Activated naive CD8-positive, alpha-beta T cell treated with anti-CD3 and anti-CD28 coated beads, Interleukin-2, amount 50 U/mL, for 16 hours (primary cell): Measurements from ENCODE around the gene ARHGAP22.
"Not testable (repeated sequence)": the region's sequence is repeated elsewhere in the genome, so short reads cannot be mapped to it uniquely, and the experiment has no call there.

Experiments used
- DNase-seq: peaks from one replicate; pipeline ENCODE4 v3.0.0-alpha.2; 2020; ENCODE audit warnings: low read depth, low spot score

Gene ARHGAP22

DNA sequence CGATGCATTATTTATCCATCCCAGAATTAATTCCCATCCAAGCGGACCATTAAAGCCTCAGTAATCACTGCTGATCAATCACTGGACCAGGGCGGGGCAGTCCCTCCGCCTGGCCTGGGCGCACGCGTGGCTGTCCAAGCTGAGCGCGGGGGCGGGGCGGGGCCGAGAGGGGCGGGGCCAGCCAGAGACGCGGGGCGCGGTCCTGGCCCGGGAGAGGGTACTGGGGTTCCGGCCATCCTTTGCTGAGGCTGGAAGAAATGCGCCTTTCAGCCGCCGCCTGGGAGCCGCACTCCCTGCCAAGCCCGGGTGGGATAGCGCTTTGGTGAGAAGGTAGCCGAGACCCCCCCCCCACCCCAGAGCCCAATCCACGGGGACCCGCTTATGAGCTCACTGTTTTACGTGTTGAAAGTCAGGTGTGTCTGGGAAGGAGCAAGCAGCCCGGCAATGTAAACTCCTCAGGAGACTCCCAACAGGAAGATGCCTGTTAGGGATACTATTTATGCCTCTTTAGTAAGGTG, at the start of gene ARHGAP22:
TSS of gene ARHGAP22 (minus strand) at position 83 of the 518 bp plus-strand sequence. CDS start 277 bp downstream, outside the sequence.
- DNase-seq, result no peak

DNA sequence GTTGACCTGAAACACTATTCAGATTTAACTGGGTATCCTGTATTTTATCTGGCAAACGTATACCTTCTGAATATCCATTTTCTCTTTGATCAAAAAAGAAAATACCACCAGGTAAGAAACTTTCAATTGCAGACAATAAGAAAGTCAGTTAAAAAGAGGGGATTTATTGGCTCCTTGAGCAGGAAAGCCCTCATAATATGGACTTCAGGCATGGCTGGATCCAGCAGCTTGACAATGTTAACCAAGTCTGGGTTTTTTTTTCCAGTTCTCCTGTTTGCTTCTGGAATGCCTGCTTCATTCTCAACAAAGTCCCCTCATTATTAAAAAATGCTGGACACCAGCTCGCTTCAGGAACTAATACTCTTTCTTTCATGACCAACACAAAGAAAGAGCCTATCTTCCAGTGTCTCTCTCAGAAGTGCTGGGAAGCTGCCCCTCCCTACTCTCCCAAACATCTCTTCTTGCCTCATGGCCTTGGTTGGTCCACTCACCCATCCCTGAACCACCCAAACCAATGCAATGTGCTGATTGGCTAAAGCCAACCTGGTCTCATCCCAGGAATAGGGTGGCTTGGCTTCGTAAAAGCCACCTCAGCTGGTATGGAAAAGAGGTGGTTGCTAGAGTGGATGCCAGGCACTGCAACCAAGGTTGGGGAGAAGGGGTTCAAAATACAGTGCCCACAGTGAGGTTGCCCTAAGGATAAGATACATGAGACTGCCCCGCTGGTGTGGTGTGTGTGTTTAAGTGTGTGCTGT, 49.2 kb upstream of the ARHGAP22 start:
- DNase-seq, result no peak

DNA sequence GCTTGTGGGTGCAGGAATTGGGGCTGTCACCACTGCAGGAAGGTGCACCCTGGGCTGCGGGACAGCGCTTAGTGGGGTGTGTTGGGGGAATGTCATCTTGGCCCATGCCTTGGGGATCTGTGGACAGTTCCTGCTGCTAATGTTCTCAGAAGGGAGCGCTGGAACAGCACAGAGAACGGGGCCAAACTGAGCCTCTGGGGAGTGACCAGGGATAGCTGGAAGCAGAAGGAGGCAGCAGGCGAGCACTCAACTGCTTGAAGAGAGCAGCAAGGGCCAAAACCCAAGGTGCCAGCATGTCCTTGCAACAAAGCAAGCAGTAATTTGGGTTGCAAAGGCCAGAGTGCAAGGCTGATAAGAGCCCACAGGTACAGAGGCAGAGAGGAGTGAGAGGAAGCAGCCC, 48.5 kb upstream of the ARHGAP22 start:
- DNase-seq, result no peak

GRCh38 chr10:48652344-48652743, 47.5 kb upstream of the ARHGAP22 start:
- no peak for DNase-seq

GRCh38 chr10:48651839-48652238, 47.0 kb upstream of the ARHGAP22 start:
- DNase-seq, result no peak

- DNase-seq, result no peak
Observed at GRCh38 chr10:48651293-48651692, 46.4 kb upstream of the ARHGAP22 start.

DNA sequence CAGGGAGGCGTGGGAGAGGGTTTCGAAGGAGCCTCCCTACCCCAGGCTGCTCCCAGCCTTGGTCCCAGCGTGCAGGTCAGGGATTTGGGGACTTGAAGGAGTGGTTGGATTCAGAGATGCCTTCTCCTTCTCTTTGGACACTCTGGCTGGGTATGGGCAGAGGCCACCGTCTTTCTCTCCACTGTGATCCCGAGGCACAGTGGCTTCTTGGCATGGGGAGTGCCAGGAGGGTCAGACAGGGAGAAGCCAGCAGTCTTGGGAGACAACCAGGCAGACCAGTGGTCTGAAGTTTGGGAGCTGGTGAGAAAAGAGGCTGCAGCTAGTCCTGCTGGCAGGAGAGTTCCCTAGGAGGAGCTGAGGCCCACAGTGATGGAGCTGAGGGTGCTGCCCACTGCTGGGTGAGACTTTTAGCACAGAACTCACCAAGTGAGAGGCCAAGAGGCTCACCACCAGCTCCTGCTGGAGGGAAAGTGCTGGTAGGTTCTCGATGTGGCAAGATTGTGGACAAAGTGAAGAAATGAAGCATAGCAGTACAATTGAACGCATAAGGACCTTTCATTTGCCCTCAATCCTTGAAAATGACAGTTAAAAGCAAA, 44.6 kb upstream of the ARHGAP22 start:
- no peak for DNase-seq

DNA sequence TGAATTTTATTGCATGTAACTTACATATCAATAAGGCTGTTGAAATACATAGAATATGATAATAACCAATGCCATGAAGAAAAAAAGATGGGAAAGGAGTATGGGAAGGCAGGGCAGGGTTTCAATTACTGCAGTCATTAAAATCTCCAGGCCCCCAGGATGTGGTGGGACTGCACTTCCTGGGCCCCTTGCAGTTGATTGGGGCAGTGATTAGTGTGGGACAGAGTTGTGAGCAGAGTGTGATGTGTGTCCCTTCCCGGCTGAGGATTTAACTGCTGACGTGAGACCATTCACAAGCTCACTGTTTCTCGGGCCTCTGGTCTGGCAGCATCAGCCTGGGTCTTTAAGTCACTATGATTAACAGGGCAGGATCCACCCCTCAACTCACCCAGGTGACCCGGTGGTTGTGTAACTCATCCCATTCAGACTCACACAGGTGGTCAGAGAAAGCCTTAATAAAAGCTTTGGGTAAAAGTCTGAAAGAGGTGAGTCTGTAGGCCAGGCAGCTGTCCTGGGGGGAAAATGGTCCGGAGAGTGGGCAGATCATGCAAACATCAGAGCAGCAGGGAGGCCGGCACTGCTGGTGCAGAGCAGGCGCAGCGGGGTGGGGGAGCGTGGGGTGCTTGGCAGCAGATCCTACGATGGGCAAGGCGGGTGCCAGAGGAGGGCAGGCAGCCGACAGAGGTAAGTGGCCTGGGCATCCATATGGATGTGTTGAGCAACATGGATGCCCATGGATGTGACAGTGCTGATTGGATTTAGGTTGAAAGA, 43.5 kb upstream of the ARHGAP22 start:
- DNase-seq, result no peak

- not testable (repeated sequence) for DNase-seq
Observed at GRCh38 chr10:48647073-48647472, 42.2 kb upstream of the ARHGAP22 start.

- no peak for DNase-seq
Observed at GRCh38 chr10:48645600-48645999, 40.7 kb upstream of the ARHGAP22 start.

DNA sequence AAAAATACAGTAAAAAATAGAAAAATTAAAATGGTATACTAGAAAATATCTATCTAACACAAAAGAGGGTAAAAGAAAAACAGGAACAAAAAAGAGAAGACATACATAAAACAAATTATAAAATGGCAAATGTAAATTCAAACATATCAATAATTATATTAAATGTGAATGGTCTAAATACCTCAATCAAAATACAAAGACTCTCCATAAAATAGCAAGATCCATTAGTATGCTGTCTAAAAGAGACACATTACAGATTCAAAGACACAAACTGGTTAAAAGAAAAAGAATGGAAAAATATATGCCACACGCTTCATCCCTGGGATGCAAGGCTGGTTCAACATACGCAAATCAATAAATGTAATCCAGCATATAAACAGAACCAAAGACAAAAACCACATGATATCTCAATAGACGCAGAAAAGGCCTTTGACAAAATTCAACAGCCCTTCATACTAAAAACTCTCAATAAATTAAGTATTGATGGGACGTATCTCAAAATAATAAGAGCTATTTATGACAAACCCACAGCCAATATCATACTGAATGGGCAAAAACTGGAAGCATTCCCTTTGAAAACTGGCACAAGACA, 36.3 kb upstream of the ARHGAP22 start:
- DNase-seq, result not testable (repeated sequence)

GRCh38 chr10:48640326-48640725, 35.5 kb upstream of the ARHGAP22 start:
- DNase-seq, result no peak

GRCh38 chr10:48639632-48640031, 34.8 kb upstream of the ARHGAP22 start:
- DNase-seq, result no peak

DNA sequence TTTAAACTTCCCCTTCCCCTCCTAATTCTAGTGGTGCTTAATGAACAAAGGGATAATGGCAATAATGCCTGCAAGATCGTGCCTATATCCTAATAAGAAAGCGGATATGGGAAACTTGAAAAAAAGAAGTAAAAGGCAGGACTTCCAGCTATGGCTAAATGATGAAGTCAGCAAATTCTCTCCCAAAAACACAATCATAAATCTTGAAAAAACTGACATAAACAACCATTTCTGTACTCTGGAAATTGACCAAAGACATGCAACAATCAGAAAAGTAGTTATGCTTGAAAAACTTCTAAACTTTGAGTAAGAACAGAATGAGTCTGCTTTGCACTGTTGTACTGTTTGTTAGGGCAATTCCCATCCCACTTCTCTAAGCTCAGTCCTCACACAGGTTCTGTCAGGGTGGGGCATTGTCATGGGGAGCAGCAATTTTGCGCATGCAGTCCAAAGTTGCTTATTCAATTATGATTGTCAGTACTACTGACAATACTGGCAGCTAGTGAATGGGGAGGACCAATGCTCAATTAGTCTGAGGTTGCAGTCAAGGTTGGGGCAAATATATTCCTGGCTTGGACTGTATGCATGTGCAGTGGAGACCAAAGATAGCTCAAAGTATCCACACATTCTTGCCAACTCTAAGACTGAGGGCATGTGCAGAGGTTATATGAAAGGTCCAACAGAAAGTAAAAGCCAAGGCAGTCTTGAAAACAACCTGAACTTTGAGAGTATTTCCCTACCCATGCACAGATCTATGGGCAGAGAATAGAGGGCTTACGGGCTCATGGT, 34.1 kb upstream of the ARHGAP22 start:
- no peak for DNase-seq

- DNase-seq, result no peak
Observed at GRCh38 chr10:48638158-48638557, 33.3 kb upstream of the ARHGAP22 start.

GRCh38 chr10:48636901-48637300, 32.0 kb upstream of the ARHGAP22 start:
- DNase-seq, result no peak

- DNase-seq, result no peak
Observed at GRCh38 chr10:48636231-48636630, 31.4 kb upstream of the ARHGAP22 start.

GRCh38 chr10:48634984-48635557, 30.2 kb upstream of the ARHGAP22 start:
- DNase-seq, result no peak

- no peak for DNase-seq
Observed at GRCh38 chr10:48634198-48634983, 29.5 kb upstream of the ARHGAP22 start.
